Adipocyte (in vitro differentiated cells): ENCODE data around the gene GABRD.

Experiments used
- DNase-seq: peaks from one replicate; pipeline ENCODE4 v3.0.0-alpha.2; 2015; ENCODE audit warnings: low read depth
- H3K27me3 ChIP-seq: replicated peaks from 2 replicates; pipeline ENCODE4 v1.7.0; 2013; ENCODE audit warnings: mild to moderate bottlenecking, low read length, moderate library complexity; ENCODE audit not compliant: control insufficient read depth, insufficient read depth
- H3K36me3 ChIP-seq: 2 replicates; pipeline ENCODE4 v1.7.0; 2013; ENCODE audit warnings: low read length, mild to moderate bottlenecking, moderate library complexity; ENCODE audit not compliant: control insufficient read depth, insufficient read depth, severe bottlenecking
- H3K4me1 ChIP-seq: 2 replicates; pipeline ENCODE4 v1.7.0; 2013; ENCODE audit warnings: mild to moderate bottlenecking, low read length, moderate library complexity; ENCODE audit not compliant: control insufficient read depth, insufficient read depth
- H3K4me3 ChIP-seq: 2 replicates; pipeline ENCODE4 v1.7.0; 2013; ENCODE audit warnings: mild to moderate bottlenecking, low read length, moderate library complexity
- H3K9ac ChIP-seq: 2 replicates; pipeline ENCODE4 v1.7.0; 2013; ENCODE audit warnings: mild to moderate bottlenecking, low read length, moderate library complexity
- H3K9me3 ChIP-seq: 2 replicates; pipeline ENCODE4 v1.7.0; 2013; ENCODE audit warnings: mild to moderate bottlenecking, low read length, moderate library complexity; ENCODE audit not compliant: control insufficient read depth

The GABRD gene

DNA sequence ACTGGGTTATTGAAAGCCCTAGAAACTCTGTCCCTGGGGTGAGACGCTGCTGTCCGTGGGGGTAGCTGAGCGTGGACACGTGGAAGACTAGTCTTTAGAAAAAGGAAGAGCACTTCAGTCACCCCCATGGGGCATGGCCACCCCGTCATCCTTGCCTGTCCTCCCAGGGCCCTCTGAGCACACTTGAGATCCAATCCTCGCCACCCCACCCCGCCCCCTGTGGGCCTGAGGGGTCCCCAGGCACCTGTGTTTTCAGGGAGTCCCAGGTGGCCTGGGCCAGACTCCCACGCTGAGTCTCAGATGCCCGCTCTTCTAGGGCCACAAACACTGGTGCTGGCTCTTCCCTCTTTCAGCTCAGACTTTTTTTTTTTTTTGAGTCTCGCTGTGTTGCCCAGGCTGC lies 33.6 kb downstream of the GABRD start:
- Histone ChIP-seq H3K9me3 (no peaks in the 10 kb centered on the region), H3K4me3 (no peak overlapping the region), H3K36me3 (no peaks in the 10 kb centered on the region), H3K27me3 (peaks cover 27% of the 10 kb centered on the region), H3K9ac (no peak overlapping the region), H3K4me1 (no peaks in the 10 kb centered on the region)
- DNase-seq, result no peak

DNA sequence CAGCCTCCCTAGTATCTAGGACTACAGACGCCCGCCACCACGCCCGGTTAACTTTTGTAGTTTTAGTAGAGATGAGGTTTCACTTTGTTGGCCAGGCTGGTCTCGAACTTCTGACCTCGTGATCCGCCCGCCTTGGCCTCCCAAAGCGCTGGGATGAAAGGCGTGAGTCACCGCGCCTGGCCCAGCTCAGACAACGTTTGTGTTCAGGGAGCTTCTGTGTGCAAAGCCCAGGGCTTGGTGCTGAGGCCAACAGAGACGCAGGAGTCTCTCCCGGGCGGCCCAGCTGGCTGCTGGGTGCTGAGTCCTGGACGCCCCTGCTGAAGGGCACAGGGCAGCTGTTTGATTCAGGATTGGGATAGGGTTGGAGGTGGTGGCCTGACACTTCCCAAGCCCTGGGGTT lies 34.1 kb downstream of the GABRD start:
- DNase-seq, result no peak
- Histone ChIP-seq H3K4me3 (no peak overlapping the region), H3K9me3 (no peaks in the 10 kb centered on the region), H3K4me1 (no peaks in the 10 kb centered on the region), H3K9ac (no peak overlapping the region), H3K27me3 (peaks cover 23% of the 10 kb centered on the region), H3K36me3 (no peaks in the 10 kb centered on the region)

DNA sequence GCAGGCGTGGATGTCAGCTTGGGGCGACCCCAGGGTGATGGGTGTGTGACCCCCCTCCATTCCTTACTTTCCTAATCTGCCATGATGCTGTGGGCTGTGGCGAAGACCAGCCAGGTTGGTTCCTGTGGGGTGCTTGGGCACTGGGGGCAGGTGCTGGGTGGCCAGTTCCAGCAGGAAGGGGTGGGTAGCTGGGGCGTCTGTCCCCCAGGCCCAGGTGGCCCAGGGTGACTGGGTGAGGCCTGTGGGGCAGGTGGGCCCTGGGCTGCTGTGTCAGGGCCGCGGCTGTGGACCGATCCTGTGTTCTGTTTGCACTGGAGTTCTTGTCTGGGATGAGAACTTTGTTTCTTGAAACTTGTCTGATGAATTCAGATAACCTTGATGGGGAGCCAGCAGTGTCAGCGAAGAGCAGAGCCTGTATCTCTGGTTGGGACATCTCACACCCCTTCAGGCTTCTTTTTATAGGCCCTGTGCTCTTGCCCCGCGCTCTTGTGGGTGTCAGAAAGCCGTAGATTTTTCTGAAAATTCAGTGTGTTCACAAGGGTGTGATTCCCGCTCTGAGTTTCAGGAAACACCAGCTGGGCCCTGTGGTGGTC lies 34.7 kb downstream of the GABRD start:
- H3K36me3 ChIP-seq, result no peaks in the 10 kb centered on the region
- no peak overlapping the region for H3K9ac ChIP-seq
- H3K9me3 ChIP-seq, result no peaks in the 10 kb centered on the region
- H3K27me3 ChIP-seq, result peaks cover 21% of the 10 kb centered on the region
- no peak for DNase-seq
- H3K4me3 ChIP-seq, result no peak overlapping the region
- H3K4me1 ChIP-seq, result no peaks in the 10 kb centered on the region

DNA sequence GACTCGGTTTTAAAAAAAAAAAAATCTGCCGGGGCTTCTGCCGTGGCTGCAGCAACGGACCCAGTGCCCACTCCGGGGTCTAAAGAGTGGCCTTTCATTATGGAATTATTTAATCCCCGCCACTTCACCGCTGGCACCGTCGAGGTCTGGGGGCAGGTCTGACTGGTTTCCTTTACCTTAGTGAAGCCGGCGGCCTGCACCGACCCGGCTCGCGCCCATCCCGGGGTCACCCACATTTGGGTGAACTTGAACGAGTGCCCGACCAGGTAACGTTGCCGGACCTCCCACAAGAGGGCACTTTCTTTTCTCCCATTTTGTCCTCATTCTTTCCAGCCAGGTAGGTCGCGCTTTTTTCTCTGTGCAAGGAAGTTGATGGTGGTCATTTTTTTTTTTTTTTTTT lies 35.4 kb downstream of the GABRD start:
- no peak overlapping the region for H3K4me3 ChIP-seq
- no peaks in the 10 kb centered on the region for H3K4me1 ChIP-seq
- no peak for DNase-seq
- no peaks in the 10 kb centered on the region for H3K9me3 ChIP-seq
- no peaks in the 10 kb centered on the region for H3K36me3 ChIP-seq
- peaks cover 17% of the 10 kb centered on the region for H3K27me3 ChIP-seq
- H3K9ac ChIP-seq, result no peak overlapping the region

DNA sequence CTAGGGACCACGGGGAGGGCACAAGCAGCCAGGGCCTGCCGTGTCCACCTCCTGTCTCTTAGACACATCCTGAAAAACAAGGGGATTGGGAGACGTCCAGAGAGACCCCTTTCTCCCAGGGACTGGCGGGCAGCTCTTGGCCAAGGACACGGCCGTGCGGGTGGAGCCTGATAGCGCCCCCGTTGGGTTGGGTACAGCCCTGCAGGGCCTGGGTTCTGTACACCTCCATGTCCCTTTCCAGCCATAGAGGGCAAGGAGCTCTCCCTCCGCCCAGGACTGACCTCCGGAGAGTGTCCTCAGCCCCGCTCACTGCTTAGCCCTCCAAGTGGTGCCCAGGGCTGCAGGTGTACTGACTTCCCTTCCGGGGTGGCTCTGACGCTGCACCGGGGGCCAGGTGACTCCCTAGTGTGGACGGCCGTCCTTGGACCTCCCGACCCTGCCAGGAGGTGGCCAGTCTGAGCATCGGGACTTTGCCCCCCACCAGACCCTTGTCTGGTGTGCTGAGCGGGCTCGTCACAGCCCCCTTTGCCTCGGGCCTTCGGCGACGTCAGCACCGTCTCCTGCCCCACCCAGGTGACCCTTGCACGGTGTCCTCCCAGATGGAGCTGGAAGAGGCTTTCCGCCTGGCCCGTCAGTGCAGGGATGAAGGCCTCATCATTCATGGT lies 36.9 kb downstream of the GABRD start:
- H3K4me1 ChIP-seq, result no peaks in the 10 kb centered on the region
- H3K36me3 ChIP-seq, result no peaks in the 10 kb centered on the region
- peaks cover 16% of the 10 kb centered on the region for H3K27me3 ChIP-seq
- no peak for DNase-seq
- no peaks in the 10 kb centered on the region for H3K9me3 ChIP-seq
- H3K9ac ChIP-seq, result no peak overlapping the region
- H3K4me3 ChIP-seq, result no peak overlapping the region

DNA sequence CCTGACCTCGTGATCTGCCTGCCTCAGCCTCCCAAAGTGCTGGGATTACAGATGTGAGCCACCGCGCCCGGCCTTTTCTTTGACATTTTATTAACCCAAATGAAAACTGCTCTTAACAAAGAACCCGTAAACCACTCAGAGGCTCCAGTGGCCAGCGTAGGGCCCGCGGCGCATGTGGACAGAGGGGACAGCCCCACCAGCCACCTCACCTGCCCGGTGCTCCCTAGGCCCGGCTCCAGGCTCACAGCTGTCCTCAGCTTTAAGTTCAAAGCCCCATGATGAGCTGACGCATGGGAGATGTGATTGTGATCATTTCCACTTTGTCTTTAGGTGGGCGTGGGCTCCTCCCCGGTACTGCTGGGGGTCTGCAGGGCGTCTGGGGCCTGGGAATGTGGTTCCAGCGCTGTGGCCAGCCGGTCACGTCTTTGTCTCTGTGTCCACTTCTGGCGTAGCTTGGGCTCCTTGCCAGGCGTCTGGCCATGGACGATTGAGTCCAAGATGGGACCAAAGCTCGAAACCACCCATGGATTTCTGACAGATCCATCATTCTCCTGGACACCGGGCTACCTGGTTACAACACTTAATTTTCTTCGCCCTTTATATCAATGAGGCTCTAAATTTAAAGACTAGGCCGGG lies 37.9 kb downstream of the GABRD start:
- no peak overlapping the region for H3K4me3 ChIP-seq
- H3K36me3 ChIP-seq, result no peaks in the 10 kb centered on the region
- DNase-seq, result no peak
- H3K9me3 ChIP-seq, result peaks cover under 1% of the 10 kb centered on the region
- H3K4me1 ChIP-seq, result no peaks in the 10 kb centered on the region
- H3K9ac ChIP-seq, result no peak overlapping the region
- peaks cover 14% of the 10 kb centered on the region for H3K27me3 ChIP-seq

DNA sequence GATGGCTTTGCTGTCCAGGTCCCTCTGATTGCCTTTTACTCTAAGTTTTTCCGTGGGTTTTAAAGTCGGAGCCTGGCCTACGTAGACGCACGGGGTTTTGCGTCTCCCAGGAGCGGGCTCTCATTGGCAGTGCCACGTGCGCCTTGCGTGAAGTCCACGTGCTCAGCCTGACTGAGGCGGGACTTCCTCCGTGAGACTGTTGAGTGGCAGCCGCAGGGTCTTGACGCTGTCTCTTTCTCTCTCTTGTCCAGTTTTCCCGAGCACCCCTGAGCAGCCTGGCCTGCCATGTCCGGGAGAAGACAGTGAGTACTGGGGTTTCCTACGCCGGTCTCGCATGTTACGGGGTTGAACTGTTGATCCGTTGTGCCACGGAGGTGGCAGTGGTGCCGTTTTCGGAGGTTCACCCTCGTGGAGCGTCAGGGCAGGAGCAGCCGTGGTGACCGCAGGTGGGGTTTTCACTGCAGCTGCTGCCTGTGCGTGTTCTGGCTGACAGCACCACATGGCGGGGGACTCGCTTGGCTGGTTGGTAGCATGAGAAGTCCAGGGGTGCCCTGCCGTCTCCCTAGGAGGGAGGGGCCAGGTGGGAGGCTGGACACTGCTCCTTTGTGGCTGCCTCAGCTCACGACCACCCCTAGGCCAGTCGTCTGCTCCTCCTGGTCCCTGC lies 40.3 kb downstream of the GABRD start:
- peaks cover 11% of the 10 kb centered on the region for H3K9me3 ChIP-seq
- no peak for DNase-seq

DNA sequence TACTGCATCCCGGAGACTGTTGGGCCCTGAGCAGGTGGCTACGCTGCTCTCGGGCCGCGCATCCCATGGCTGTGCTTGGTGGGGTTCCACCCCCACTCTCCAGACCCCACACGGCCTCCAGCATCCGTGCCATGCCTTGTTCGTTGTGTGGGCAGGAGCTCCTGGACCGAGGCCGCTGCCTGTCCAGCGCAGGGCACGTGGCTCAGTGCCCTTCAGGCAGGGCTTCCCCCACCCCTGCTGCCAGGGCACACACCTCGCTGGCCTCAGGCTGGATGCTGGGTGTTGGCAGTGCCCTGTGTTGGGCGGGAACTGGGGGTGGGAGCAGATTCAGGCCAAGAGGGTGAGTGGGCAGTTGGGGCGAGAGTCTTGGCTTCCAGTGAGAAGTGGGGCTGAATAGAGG lies 40.9 kb downstream of the GABRD start:
- Histone ChIP-seq H3K9me3 (peaks cover 17% of the 10 kb centered on the region), H3K27me3 (peaks cover 14% of the 10 kb centered on the region), H3K4me3 (no peak overlapping the region), H3K4me1 (no peaks in the 10 kb centered on the region), H3K9ac (no peak overlapping the region), H3K36me3 (no peaks in the 10 kb centered on the region)
- no peak for DNase-seq

More for the DNA sequence above, 40.3 kb downstream of the GABRD start:
- H3K9ac ChIP-seq, result no peak overlapping the region
- no peaks in the 10 kb centered on the region for H3K4me1 ChIP-seq
- no peak overlapping the region for H3K4me3 ChIP-seq
- no peaks in the 10 kb centered on the region for H3K36me3 ChIP-seq
- H3K27me3 ChIP-seq, result peaks cover 14% of the 10 kb centered on the region

DNA sequence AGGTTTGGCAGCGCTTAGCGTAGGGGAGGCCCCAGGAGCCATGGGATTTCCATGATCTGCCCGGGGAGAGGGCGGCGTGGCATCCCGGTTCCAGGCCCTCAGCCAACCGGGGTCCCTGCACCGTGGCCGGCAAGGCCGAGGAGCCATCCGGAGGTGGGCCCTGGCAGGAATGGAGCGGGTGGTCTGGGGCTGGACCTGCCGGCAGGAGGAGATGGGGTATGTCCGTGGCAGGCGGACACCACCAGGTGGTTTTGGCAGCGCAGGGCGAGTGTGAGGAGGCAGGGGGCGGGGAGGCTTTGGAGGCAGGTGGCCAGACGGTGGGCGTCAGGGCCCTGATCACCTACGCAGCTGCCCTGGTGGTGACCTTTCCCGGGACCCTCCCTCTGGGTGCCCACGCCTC lies 41.4 kb downstream of the GABRD start:
- Histone ChIP-seq H3K4me1 (no peaks in the 10 kb centered on the region), H3K4me3 (no peak overlapping the region), H3K9ac (no peak overlapping the region), H3K36me3 (no peaks in the 10 kb centered on the region), H3K9me3 (peaks cover 20% of the 10 kb centered on the region), H3K27me3 (peaks cover 14% of the 10 kb centered on the region)
- no peak for DNase-seq

DNA sequence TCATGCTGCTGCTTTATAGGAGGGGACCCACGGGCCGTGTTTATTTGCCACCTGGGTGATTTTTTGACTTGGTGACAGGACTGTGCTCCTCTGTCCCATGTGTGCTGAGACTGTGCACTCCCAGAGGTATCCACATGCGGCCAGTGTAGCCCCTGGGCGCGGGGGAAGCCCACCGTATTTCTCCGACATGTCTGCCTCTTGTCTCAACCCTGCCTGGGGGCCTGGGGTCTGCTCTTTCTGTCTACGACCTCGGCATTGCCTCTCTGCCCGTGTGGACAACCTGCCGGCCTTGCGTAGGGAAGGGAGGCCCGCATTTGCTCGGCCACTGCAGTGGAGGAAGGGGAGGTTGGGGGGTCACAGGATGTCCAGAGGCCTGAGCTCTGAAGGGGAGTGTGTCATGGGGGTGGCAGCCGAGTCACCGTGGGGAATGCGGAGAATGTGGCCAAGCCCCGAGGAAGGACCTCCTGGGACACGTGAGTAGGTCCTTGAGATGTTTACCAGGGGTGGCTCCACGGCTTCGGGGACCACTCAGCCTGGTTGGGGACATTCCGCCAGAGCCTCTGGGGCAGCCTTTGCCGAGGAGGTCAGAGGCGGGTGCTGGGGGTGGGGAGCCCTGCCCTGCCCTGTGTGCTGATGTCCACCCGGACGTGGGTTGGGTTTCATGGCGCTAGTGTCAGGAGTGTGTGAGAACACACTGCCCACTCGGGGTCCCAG lies 42.1 kb downstream of the GABRD start:
- Histone ChIP-seq H3K36me3 (no peaks in the 10 kb centered on the region), H3K4me1 (no peaks in the 10 kb centered on the region), H3K27me3 (peaks cover 14% of the 10 kb centered on the region), H3K9ac (no peak overlapping the region), H3K9me3 (peaks cover 27% of the 10 kb centered on the region), H3K4me3 (no peak overlapping the region)
- no peak for DNase-seq

DNA sequence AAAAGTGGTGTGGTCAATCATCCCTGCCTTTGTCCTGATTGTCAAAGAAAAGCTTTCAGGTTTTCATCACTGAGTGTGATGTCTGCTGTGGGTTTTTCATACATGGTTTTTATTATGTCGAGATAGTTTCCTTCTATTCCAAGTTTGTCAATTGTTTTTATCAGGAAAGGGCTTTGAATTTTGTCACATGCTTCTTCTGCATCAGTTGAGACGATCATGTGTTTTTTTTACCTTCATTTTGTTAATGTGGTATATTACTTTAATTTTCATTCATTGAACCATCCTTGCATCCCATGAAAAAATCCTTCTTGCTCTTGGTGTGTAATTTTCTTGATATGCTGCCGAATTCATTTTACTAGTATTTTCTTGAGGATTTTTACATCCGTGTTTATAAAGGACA lies 46.6 kb downstream of the GABRD start:
- no peak overlapping the region for H3K9ac ChIP-seq
- no peaks in the 10 kb centered on the region for H3K4me1 ChIP-seq
- no peak for DNase-seq
- no peak overlapping the region for H3K4me3 ChIP-seq
- peaks cover 29% of the 10 kb centered on the region for H3K27me3 ChIP-seq
- H3K36me3 ChIP-seq, result no peaks in the 10 kb centered on the region
- peaks cover 34% of the 10 kb centered on the region for H3K9me3 ChIP-seq
